ENCODE results near the gene TBX1. TPM values are rescaled to one million over a fixed set of nuclear protein-coding genes. Genes with fewer than 3 reads are reported as not detected.
A peak's percentile ranks its signal among the peaks of the same experiment; 100 is the strongest.

TBX1 gene
- total RNA-seq, 1 donor from 2014 or later, result not detected

DNA sequence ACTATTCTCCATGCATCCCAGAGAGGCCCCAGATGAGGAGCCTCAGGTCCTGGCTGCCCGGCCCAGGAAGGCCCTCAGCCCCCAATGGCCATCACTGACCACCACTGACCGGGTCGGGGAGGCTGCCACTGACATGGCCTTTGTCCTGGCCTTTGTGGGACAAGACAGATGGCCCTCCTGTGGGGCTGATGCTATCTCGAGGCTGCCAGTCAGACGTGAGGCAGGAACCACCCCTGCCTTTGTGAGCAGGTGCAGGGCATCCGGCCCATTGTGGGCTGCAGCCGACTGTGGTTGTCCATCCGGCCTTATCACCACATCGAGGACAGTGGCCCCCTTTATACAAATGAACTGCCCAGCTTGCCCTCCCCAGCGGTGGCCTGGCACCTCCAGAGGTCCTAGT is 31.7 kb upstream of the TBX1 start:
- H3K9me3 Mint-ChIP-seq, result no peaks in the 10 kb centered on the region
- H3K36me3 Mint-ChIP-seq (ENCODE audit: low read depth), result no peaks in the 10 kb centered on the region
- H3K27ac Mint-ChIP-seq (ENCODE audit: unreplicated experiment), result no peak overlapping the region
- peaks cover 3% of the 10 kb centered on the region for H3K4me1 Mint-ChIP-seq
- TF ChIP-seq, protein P1, sequence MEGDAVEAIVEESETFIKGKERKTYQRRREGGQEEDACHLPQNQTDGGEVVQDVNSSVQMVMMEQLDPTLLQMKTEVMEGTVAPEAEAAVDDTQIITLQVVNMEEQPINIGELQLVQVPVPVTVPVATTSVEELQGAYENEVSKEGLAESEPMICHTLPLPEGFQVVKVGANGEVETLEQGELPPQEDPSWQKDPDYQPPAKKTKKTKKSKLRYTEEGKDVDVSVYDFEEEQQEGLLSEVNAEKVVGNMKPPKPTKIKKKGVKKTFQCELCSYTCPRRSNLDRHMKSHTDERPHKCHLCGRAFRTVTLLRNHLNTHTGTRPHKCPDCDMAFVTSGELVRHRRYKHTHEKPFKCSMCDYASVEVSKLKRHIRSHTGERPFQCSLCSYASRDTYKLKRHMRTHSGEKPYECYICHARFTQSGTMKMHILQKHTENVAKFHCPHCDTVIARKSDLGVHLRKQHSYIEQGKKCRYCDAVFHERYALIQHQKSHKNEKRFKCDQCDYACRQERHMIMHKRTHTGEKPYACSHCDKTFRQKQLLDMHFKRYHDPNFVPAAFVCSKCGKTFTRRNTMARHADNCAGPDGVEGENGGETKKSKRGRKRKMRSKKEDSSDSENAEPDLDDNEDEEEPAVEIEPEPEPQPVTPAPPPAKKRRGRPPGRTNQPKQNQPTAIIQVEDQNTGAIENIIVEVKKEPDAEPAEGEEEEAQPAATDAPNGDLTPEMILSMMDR (conservative IDR thresholded peaks at IDR 0.05), result no peak
- peaks cover 56% of the 10 kb centered on the region for H3K27me3 Mint-ChIP-seq (ENCODE audit: low read depth)
- H3K4me3 Mint-ChIP-seq, result no peak overlapping the region
- no peak for DNase-seq (ENCODE audit: low read depth, low spot score)

DNA sequence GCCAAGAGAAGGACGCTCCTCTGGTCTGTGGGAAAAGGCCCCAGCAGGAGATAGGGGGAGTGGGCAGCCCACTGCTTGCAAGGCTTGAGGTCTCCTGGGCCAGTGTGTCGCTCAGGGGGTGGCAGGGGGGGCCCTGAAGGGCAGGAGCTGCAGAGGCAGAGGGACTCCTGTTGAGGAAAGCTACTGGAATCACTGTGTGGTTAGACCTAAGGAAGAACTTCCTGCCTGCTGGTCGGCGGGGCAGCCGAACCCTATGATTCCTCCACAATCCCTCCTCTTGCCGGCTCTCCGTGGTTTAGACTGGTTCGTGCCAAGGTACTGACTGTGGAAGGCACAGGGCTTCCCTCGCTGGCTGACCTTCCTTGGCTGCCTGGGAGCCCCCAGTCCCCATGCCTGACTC is 31.1 kb upstream of the TBX1 start:
- TF ChIP-seq, protein P1 (conservative IDR thresholded peaks at IDR 0.05), result no peak
- no peaks in the 10 kb centered on the region for H3K36me3 Mint-ChIP-seq (ENCODE audit: low read depth)
- H3K27me3 Mint-ChIP-seq (ENCODE audit: low read depth), result peaks cover 53% of the 10 kb centered on the region
- H3K4me3 Mint-ChIP-seq, result no peak overlapping the region
- H3K4me1 Mint-ChIP-seq, result peaks cover 3% of the 10 kb centered on the region
- DNase-seq (ENCODE audit: low read depth, low spot score), result no peak
- no peaks in the 10 kb centered on the region for H3K9me3 Mint-ChIP-seq
- no peak overlapping the region for H3K27ac Mint-ChIP-seq (ENCODE audit: unreplicated experiment)

DNA sequence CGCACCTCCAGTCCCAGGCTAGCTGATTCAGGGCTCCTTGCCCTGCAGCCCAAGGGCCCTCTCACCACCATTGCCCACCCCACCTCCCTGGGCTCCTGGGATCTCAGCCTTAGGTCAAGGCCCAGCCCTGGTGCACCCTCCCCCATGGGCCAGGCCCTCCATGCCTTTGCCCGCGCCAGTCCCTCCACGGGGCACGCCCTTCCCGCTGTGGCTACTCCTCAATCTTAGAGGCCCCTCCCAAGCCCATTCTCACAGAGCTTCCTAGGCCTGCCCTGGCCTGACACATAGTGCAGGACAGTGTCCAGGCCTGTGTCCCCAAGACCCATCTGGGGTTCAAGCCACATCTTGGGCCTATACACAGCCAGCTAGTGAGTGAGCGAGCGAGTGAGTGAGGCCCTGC is 30.4 kb upstream of the TBX1 start:
- H3K27ac Mint-ChIP-seq (ENCODE audit: unreplicated experiment), result no peak overlapping the region
- TF ChIP-seq, protein P1 (conservative IDR thresholded peaks at IDR 0.05), result no peak
- H3K9me3 Mint-ChIP-seq, result no peaks in the 10 kb centered on the region
- peaks cover 46% of the 10 kb centered on the region for H3K27me3 Mint-ChIP-seq (ENCODE audit: low read depth)
- H3K4me3 Mint-ChIP-seq, result peak overlapping the region; percentile 61
- DNase-seq (ENCODE audit: low read depth, low spot score), result no peak
- peaks cover 3% of the 10 kb centered on the region for H3K4me1 Mint-ChIP-seq
- H3K36me3 Mint-ChIP-seq (ENCODE audit: low read depth), result no peaks in the 10 kb centered on the region

DNA sequence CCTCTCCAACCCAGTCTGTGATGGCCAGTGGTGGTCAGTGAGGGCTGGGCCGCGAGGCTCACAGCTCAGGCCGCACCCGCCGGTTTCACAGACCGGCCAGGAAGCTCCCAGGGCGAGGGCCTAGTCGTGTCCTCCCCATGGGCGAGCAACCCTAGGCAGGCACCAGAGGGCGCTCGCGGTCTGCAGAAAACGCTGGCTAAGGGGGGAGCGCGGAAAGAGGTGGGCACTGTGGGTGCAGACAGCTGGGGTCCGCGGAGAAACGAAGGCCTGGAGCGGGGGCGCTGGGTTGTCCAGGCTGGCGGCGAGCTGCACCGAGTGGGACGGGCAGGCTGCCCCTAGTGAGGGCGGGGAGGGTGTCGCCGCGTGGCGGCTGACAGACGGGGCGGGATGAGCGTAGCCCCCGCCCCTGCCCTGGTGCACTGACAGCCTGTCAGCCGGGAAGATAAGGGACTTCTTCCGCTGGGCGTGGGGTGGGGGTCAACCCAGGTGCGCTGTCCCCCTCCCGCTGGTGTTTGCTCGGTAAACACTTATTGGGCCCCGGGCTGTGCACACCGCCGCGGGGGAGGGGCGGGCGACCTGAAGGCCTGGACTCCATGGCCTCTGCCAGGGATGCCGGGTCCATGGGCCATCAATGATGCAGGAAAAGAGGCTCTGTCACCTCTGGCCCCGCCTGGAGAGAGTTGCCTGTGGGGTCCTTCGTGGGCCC is 29.8 kb upstream of the TBX1 start:
- Mint-ChIP-seq H3K4me1 (peaks cover 3% of the 10 kb centered on the region), H3K27me3 (ENCODE audit: low read depth) (peaks cover 40% of the 10 kb centered on the region), H3K4me3 (peak overlapping the region; percentile 61), H3K36me3 (ENCODE audit: low read depth) (no peaks in the 10 kb centered on the region), H3K27ac (ENCODE audit: unreplicated experiment) (no peak overlapping the region), H3K9me3 (no peaks in the 10 kb centered on the region)
- TF ChIP-seq, protein P1 (conservative IDR thresholded peaks at IDR 0.05), result peak; percentile 99
- DNase-seq (ENCODE audit: low read depth, low spot score), result peak; percentile 98

DNA sequence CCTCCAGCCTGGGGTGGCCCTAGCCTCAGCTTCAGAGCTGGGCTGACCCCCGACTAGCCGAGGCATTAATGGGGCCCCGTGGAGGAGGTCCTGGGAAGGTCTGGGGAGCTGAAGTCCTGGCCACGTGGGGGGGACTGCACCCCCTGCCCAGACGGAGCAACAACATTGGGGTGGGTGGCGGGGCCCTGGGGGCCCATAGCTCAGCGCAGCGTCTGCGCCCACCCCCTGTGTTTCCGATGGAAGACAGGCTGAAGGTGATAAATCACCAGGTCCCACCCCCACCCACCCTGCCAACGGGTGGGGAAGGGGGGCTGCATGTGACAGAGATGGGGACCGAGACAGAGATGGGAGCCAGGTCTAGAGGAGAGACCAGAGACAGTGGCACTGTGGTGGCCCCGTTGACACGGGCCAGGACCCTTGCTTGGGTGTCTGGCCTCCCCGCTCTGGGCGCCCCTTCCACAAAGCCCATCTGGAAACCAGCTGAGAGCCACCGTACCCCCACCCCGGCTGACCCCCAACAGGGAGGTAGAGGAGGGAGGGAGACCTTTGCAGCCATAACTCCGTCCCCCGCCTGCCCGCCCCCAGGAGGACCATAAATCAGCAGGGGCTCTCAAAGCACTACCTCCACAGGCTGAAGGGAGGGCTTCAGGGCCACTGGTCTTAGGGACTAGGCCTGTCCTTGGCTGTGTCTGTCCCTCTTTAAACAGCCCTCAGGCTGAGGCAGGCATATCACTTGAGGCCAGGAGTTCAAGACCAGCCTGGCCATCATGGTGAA is 29.0 kb upstream of the TBX1 start:
- Mint-ChIP-seq H3K36me3 (ENCODE audit: low read depth) (no peaks in the 10 kb centered on the region), H3K9me3 (no peaks in the 10 kb centered on the region), H3K27ac (ENCODE audit: unreplicated experiment) (no peak overlapping the region), H3K4me1 (peaks cover 3% of the 10 kb centered on the region), H3K27me3 (ENCODE audit: low read depth) (peaks cover 32% of the 10 kb centered on the region), H3K4me3 (no peak overlapping the region)
- DNase-seq (ENCODE audit: low read depth, low spot score), result no peak
- TF ChIP-seq, protein P1 (conservative IDR thresholded peaks at IDR 0.05), result no peak
